HepG2 (cell line): ENCODE measurements around the gene SLC13A1. TPM values are rescaled to one million over a fixed set of nuclear protein-coding genes. Genes with fewer than 3 reads are reported as not detected.

Source experiments
- ATAC-seq: fragments of 200-7000 bp; cut with Tn5 transposase; 3 replicates; pipeline ENCODE4 v1.9.1; 2020; ENCODE audit warnings: mild to moderate bottlenecking, moderate library complexity
- BruUV-seq: library from RNA; stranded (reverse); fragments of 400-500 nt; replicated peaks from 2 replicates; lab custom pipeline; 2021; lab: Mats Ljungman, UMichigan
- CTCF ChIA-PET: fragments of 300-600 bp; formaldehyde crosslinking; extraction: SDS; loops from one replicate; lab custom pipeline; 2021; ENCODE audit warnings: low total read pairs, inconsistent platforms, low intra/inter-chr PET ratio; lab: Yijun Ruan, JAX
- POLR2A ChIA-PET: fragments of 350-600 bp; sonication (Branson Sonifier 250); formaldehyde crosslinking; loops from one replicate; lab custom pipeline; 2020; ENCODE audit warnings: antibody characterized with exemption, inconsistent platforms; lab: Yijun Ruan, JAX
- DNase-seq: peaks from one replicate; pipeline ENCODE4 v3.0.0-alpha.2; 2015; ENCODE audit warnings: low spot score
- FAIRE-seq: peaks from 3 replicates; lab custom pipeline; 2011; peaks lifted over from hg19 to GRCh38; lab: Jason Lieb, UNC
- H2AFZ ChIP-seq: one replicate; pipeline ENCODE4 v1.6.1; 2011; ENCODE audit warnings: low read length, inconsistent platforms
- H3K27ac ChIP-seq: fragments of 300-600 bp; 3 replicates; pipeline ENCODE4 v1.8.0; 2011; ENCODE audit warnings: mixed run types, mild to moderate bottlenecking, mixed read lengths, low read length, inconsistent platforms; ENCODE audit not compliant: insufficient read depth; ENCODE audit errors: extremely low read length
- H3K27me3 ChIP-seq, 2 experiments: fragments of 200-600 bp in 1 of 2; 2 replicates in 1 of 2; 3 replicates in 1 of 2; pipeline versions ENCODE4 v1.6.0 to v1.8.0; 2011; ENCODE audit warnings: low read length in 2 of 2, mild to moderate bottlenecking in 2 of 2, moderate library complexity in 2 of 2, inconsistent platforms in 1 of 2; ENCODE audit not compliant: insufficient read depth in 2 of 2, control insufficient read depth in 1 of 2
- H3K36me3 ChIP-seq, 2 experiments: fragments of 200-600 bp in 1 of 2; replicated peaks in 1 of 2; 2 replicates in 1 of 2; 3 replicates in 1 of 2; pipeline versions ENCODE4 v1.5.1 to v1.8.0; 2011; ENCODE audit warnings: low read length in 2 of 2, inconsistent platforms in 1 of 2; ENCODE audit not compliant: insufficient read depth in 2 of 2, control insufficient read depth in 1 of 2
- H3K4me1 ChIP-seq: 2 replicates; pipeline ENCODE4 v1.5.1; 2012; ENCODE audit warnings: low read length, inconsistent platforms; ENCODE audit not compliant: insufficient read depth
- H3K4me2 ChIP-seq: 2 replicates; pipeline ENCODE4 v1.6.0; 2011; ENCODE audit warnings: low read depth, low read length, inconsistent platforms
- H3K4me3 ChIP-seq, 3 experiments: fragments of 200-600 bp in 1 of 3; sonication (generic), shearing (Covaris generic) in 1 of 3; replicated peaks in 1 of 3; 2 replicates each; pipeline ENCODE4 v1.5.1; 2011 to 2016; ENCODE audit warnings: low read length in 3 of 3, inconsistent platforms in 2 of 3, low read depth in 2 of 3, mild to moderate bottlenecking in 2 of 3, control low read depth in 1 of 3, mixed read lengths in 1 of 3; ENCODE audit not compliant: insufficient read depth in 1 of 3
- H3K79me2 ChIP-seq: one replicate; pipeline ENCODE4 v1.6.1; 2011; ENCODE audit warnings: low read length, inconsistent platforms; ENCODE audit not compliant: insufficient read depth
- H3K9ac ChIP-seq: 2 replicates; pipeline ENCODE4 v1.6.0; 2011; ENCODE audit warnings: mild to moderate bottlenecking, low read depth, low read length, inconsistent platforms; ENCODE audit not compliant: insufficient read depth
- H3K9me3 ChIP-seq: 2 replicates; pipeline ENCODE4 v1.5.1; 2012; ENCODE audit warnings: mild to moderate bottlenecking, low read length
- H4K20me1 ChIP-seq: 2 replicates; pipeline ENCODE4 v1.6.0; 2011; ENCODE audit warnings: inconsistent platforms, mild to moderate bottlenecking, low read length, moderate library complexity; ENCODE audit not compliant: insufficient read depth
- ADNP ChIP-seq: sonication (generic); formaldehyde crosslinking; IDR thresholded peaks from 2 replicates; pipeline ENCODE4 v1.4.0; 2020; ENCODE audit warnings: missing genetic modification reagents
- CBX2 ChIP-seq, 2 experiments: fragments of 200-600 bp in 1 of 2; sonication (generic); formaldehyde crosslinking in 1 of 2; IDR thresholded peaks; 2 replicates each; pipeline versions ENCODE4 v1.7.0 to v1.8.1; 2018 to 2022; ENCODE audit warnings: low read depth in 2 of 2, low read length in 1 of 2, mild to moderate bottlenecking in 1 of 2, missing genetic modification reagents in 1 of 2
- HINFP ChIP-seq: sonication (generic); formaldehyde crosslinking; IDR thresholded peaks from 2 replicates; pipeline ENCODE4 v1.4.0; 2020; ENCODE audit warnings: low read depth, mild to moderate bottlenecking, missing genetic modification reagents
- MAFF ChIP-seq: IDR thresholded peaks from 2 replicates; pipeline ENCODE4 v1.6.1; 2011; ENCODE audit warnings: low read depth, low read length, improper control_type of control experiment
- MAFK ChIP-seq, 2 experiments: IDR thresholded peaks in 1 of 2; conservative IDR thresholded peaks in 1 of 2; 2 replicates each; pipeline ENCODE4 v1.6.1; 2011; ENCODE audit warnings: improper control_type of control experiment in 2 of 2, low read length in 2 of 2
- PCBP1 ChIP-seq: fragments of 200-400 bp; formaldehyde crosslinking; IDR thresholded peaks from 2 replicates; pipeline ENCODE4 v1.6.1; 2017; ENCODE audit warnings: mild to moderate bottlenecking, low read depth, low read length, borderline replicate concordance
- SNAPC4 ChIP-seq: sonication (generic); formaldehyde crosslinking; IDR thresholded peaks from 2 replicates; pipeline ENCODE4 v1.4.0; 2020; ENCODE audit warnings: mild to moderate bottlenecking, missing genetic modification reagents
- ZNF784 ChIP-seq: sonication (generic); formaldehyde crosslinking; IDR thresholded peaks from 2 replicates; pipeline ENCODE4 v1.5.1; 2020; ENCODE audit warnings: missing genetic modification reagents, mild to moderate bottlenecking, borderline replicate concordance
- WGBS: methylation state at CpG from one replicate; pipeline ENCODE4 v1.1.6; 2017; ENCODE audit warnings: low lambda C conversion rate; 5-methylcytosine and 5-hydroxymethylcytosine counted together
- in situ Hi-C: cut with HindIII; loops from 2 replicates; pipeline ENCODE4 v1.10.0; 2017; ENCODE audit warnings: low pct_unique_long_range_greater_than_20kb; ENCODE audit not compliant: extremely low pct_ligation_motif_present
- intact Hi-C: fragments of 100-400 bp; cut with micrococcal nuclease; formaldehyde crosslinking; loops from one replicate; pipeline ENCODE4 v1.10.0; 2022; ENCODE audit not compliant: unreplicated experiment
- polyA plus RNA-seq, 8 experiments: library from polyadenylated mRNA; depleted of rRNA in 3 of 8; stranded (reverse) in 7 of 8; unstranded in 1 of 8; fragments of >200 nt; fragmentation: Illumina TruSeq in 4 of 8; extraction: Trizol in 4 of 8; gene quantifications; 2 replicates each; pipeline versions ENCODE4 v1.2.1 to v1.2.3, GENCODE V29; 2011 to 2016; ENCODE audit warnings: low read depth in 4 of 8, missing spikeins in 1 of 8, mixed read lengths in 1 of 8; ENCODE audit not compliant: insufficient read depth in 1 of 8
- total RNA-seq, 5 experiments: library from RNA; depleted of rRNA; stranded (reverse); fragments of >200 nt; fragmentation: Illumina TruSeq; extraction: Trizol; gene quantifications; 2 replicates each; pipeline ENCODE4 v1.2.3, GENCODE V29; 2016; ENCODE audit warnings: low read depth in 1 of 5

Gene SLC13A1
- total and polyA plus RNA-seq, 2 of the 13 experiments (the other 11 are each of a cell fraction or from before 2014, with no cell fraction given), result not detected

- TF ChIP-seq PCBP1 (no peak), HINFP (no peak), CBX2 (IDR thresholded peaks at IDR 0.05; ENCODE audit: low read depth, low read length) (no peak), CBX2 (CRISPR knock-in tag; IDR thresholded peaks at IDR 0.05; ENCODE audit: low read depth) (no peak)
- TF ChIP-seq, all 625 proteins: peak for 0
- in situ Hi-C loops, result no loop called here
These were observed 19.1 kb upstream of the SLC13A1 start for GRCh38 chr7:123218866-123219265.

GRCh38 chr7:123216825-123217224 is 17.1 kb upstream of the SLC13A1 start:
- CTCF ChIA-PET, result no interaction called here

More at GRCh38 chr7:123218866-123219265, 19.1 kb upstream of the SLC13A1 start:
- H3K4me3 ChIP-seq, result no peak overlapping the region
- intact Hi-C loops, result no loop called here
- H3K36me3 ChIP-seq, result no peaks in the 10 kb centered on the region
- H3K79me2 ChIP-seq, result no peaks in the 10 kb centered on the region
- no peaks in the 10 kb centered on the region for H4K20me1 ChIP-seq
- H3K4me2 ChIP-seq, result no peak overlapping the region
- CTCF ChIA-PET, result no interaction called here
- no peaks in the 10 kb centered on the region for H3K27me3 ChIP-seq
- no TSS peak for BruUV-seq
- WGBS, result 0% methylated on average over 2 of the region's 2 CpGs
- H3K9me3 ChIP-seq, result peaks cover 17% of the 10 kb centered on the region
- no peaks in the 10 kb centered on the region for H3K4me1 ChIP-seq
- ATAC-seq (no peak), FAIRE-seq (no peak), DNase-seq (no peak)
- H2AFZ ChIP-seq, result no peak overlapping the region
- H3K9ac ChIP-seq, result no peak overlapping the region
- no peak overlapping the region for H3K27ac ChIP-seq
- POLR2A ChIA-PET, result no interaction called here

More at GRCh38 chr7:123216825-123217224, 17.1 kb upstream of the SLC13A1 start:
- in situ Hi-C loops, result no loop called here
- DNase-seq (no peak), ATAC-seq (no peak), FAIRE-seq (no peak)
- Histone ChIP-seq H3K9ac (no peak overlapping the region), H3K4me2 (no peak overlapping the region), H3K4me3 (no peak overlapping the region), H2AFZ (no peak overlapping the region), H3K4me1 (no peaks in the 10 kb centered on the region), H3K27ac (no peak overlapping the region), H3K79me2 (no peaks in the 10 kb centered on the region), H3K36me3 (no peaks in the 10 kb centered on the region), H3K9me3 (peaks cover 17% of the 10 kb centered on the region), H4K20me1 (no peaks in the 10 kb centered on the region), H3K27me3 (no peaks in the 10 kb centered on the region)
- TF ChIP-seq ADNP (no peak), ZNF784 (no peak), MAFK (conservative IDR thresholded peaks at IDR 0.05 in 1 of 2, IDR thresholded peaks at IDR 0.05 in 1 of 2; ENCODE audit: low read length in 2 of 2) (peak; percentile 56 to 76; a peak in 3 of 4 replicates), SNAPC4 (no peak), MAFF (peak; percentile 52)
- no TSS peak for BruUV-seq
- POLR2A ChIA-PET, result no interaction called here
- intact Hi-C loops, result no loop called here
- whole genome bisulfite sequencing, result 0% methylated on average over 1 of the region's 1 CpG
